Right lobe of liver (tissue), 4 donors: ENCODE data around the gene TUBG1.

ENCODE experiments used
- POLR2A ChIP-seq: fragments of 450-650 bp; IDR thresholded peaks from one replicate; pipeline ENCODE4 v1.6.1; 2017; ENCODE audit warnings: antibody characterized with exemption, mild to moderate bottlenecking
- TF ChIP-seq, protein P1 (sequence below), 4 donors: fragments of 200-600 bp in 3 of 4; fragments of 450-650 bp in 1 of 4; IDR thresholded peaks; one replicate each; pipeline versions ENCODE4 v1.5.1 to v1.8.0; 2016 to 2022; ENCODE audit warnings: antibody characterized with exemption in 4 of 4, mild to moderate bottlenecking in 2 of 4
- donor health status: DM: no; HTN: no; CAD: no.
- donor health status: DM: no; HTN: no; CAD: no.
- donor health status: DM: no; HTN: yes; CAD: no.

DNA sequence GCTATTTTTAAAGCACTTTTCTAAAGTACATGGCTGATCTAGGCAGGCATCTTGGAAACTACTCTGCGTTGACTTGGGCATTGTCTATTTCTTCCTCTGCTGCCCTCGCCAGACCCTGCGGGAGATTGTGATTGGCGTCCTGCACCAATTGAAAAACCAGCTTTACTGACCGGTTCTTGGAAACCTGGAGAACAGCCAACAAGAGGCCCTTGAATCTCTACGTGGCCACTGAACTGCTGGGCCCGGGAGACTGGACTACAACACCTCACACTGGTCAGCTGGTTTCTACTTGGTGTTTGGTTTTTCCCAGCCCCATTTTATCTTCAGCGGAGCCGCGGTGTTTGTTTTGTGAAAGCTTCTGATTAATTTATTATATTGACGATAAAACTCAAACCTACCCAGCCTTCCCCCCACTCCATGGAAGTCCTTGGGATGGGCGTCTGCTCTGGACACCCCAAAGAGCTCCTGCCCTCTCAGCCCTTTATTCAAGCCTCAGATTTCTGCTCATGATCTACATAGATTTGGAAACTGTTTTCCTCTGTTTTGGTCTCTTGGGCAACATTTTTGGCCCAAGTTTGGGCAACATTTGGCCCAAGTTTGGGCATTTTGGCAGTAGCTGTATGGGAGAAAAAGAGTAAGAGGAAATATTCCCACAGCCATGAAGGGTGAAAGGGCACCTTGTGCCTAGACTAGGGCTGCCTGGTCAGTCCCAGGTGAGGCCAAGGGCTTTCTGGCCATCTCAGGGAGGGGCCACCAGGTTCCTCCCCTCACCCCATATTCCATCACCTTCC lies 37.9 kb upstream of the TUBG1 start:
- TF ChIP-seq, protein P1, sequence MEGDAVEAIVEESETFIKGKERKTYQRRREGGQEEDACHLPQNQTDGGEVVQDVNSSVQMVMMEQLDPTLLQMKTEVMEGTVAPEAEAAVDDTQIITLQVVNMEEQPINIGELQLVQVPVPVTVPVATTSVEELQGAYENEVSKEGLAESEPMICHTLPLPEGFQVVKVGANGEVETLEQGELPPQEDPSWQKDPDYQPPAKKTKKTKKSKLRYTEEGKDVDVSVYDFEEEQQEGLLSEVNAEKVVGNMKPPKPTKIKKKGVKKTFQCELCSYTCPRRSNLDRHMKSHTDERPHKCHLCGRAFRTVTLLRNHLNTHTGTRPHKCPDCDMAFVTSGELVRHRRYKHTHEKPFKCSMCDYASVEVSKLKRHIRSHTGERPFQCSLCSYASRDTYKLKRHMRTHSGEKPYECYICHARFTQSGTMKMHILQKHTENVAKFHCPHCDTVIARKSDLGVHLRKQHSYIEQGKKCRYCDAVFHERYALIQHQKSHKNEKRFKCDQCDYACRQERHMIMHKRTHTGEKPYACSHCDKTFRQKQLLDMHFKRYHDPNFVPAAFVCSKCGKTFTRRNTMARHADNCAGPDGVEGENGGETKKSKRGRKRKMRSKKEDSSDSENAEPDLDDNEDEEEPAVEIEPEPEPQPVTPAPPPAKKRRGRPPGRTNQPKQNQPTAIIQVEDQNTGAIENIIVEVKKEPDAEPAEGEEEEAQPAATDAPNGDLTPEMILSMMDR (IDR thresholded peaks at IDR 0.05): no peak
- no peak for TF ChIP-seq POLR2A
